CD4-positive, alpha-beta T cell treated with Interferon gamma for 1 hour (primary cell): ENCODE measurements around the gene RNF38.
"Not testable (repeated sequence)": the region's sequence is repeated elsewhere in the genome, so short reads cannot be mapped to it uniquely, and the experiment has no call there.

Experiments
- DNase-seq: peaks from one replicate; pipeline ENCODE4 v3.0.0-alpha.2; 2020

RNF38 gene

DNA sequence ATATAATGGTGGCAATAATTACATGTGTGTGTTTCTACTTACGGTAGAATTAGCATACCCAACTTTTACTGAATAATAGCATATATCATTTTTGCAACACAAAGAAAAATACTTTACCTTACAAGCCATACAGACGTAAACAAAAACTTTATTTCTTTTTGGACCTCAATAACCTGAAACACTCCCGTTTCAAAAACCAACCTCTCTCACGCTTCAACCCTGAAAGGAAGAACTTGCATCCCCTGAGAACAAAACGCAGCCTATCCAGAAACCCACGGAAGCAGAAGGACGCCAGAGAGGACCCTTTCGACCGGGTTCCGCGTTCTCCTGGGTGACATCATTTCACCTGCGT is at the start of gene RNF38:
Gene RNF38, minus strand, starts transcription at position 290 of the 352 bp plus-strand sequence. Its CDS starts 161 bp downstream, at position 129.
- peak; percentile 71 for DNase-seq

DNA sequence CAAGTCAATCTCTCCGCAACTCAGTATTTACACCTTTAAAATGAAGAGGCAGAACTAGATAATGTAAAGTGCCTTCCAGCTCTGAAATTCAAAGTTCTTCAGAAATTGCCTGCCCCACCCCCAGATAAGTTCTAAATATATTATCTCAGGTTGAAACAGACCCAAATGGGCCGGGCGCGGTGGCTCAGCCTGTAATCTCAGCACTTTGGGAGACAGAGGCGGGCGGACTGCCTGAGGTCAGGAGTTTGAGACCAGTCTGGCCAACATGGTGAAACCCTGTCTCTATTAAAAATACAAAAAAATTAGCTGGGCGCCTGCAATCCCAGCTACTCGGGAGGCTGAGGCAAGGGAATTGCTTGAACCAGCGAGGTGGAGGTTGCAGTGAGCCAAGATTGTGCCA is 48.5 kb upstream of the RNF38 start:
- DNase-seq = not testable (repeated sequence)

DNA sequence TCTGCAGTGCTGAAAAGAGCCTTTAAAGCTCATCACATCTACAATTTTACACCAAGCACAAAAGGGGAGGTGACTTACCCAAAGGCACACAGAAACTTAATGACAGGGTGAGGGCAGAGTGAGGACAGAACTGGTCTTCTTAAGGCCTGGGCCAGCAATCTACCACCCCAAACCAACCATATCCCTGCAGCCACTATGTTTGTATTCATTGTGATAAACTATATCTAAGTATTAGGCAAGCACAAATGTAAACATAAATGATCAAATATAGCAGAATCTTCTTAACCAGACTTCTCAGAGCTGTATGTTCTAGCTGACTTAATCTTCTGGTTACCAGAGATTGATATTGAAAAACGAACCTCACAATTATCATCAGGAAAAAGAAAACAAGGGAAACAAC is 47.9 kb upstream of the RNF38 start:
- no peak for DNase-seq

DNA sequence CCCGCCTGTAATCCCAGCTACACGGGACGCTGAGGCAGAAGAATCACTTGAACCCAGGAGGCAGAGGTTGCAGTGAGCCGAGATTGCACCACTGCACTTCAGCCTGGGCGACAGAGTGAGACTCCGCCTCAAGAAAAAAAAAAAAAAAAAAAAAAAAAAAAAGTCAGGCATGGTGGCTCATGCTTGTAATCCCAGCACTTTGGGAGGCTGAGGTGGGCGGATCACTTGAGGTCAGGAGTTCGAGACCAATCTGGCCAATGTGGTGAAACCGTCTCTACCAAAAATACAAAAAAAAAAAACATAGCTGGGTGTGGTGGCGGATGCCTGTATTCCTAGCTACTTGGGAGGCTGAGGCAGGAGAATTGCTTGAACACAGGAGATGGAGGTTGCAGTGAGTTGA is 46.6 kb upstream of the RNF38 start:
- not testable (repeated sequence) for DNase-seq

DNA sequence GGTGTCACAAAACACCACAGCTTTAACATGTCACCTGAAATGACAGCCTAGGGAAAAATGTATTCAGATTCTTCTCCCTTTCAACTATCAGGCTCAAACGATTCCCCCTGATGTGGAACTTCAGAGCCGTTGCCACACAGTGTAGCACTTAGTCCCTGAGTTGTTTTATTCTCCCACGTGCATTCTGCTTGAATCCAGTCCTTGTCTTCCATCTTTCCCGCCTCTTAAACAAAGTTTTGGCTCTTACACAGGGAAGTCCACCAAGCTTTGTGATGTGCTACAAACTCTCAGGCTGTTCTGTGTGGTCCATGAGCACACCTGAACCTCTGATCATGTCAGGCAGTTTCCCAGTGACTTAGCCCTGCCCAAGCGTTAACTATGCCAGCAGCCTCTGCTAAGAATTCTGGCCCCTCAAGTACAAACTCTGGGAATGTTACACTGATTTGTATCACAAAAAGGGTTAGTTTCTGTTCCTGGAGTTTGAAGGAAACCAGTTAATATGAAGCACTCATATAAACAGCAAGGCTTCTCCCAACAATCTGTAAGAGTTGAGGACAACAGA is 45.8 kb upstream of the RNF38 start:
- no peak for DNase-seq

DNA sequence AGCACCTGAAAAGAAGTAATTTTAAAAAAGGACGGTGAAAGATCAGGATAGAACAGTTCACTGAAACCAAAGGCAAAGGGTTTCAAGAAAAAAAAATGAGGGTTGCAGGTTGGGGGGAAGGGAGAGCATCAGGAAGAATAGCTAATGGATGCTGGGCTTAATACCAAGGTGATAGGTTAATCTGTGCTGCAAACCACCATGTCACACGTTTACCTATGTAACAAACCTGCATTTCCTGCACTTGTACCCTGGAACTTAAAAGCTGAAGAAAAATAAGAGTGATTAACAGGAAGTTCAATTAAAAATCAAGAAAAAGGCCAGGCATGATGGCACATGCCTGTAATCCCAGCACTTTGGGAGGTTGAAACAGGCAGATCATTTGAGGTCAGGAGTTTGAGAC is 44.1 kb upstream of the RNF38 start:
- no peak for DNase-seq

DNA sequence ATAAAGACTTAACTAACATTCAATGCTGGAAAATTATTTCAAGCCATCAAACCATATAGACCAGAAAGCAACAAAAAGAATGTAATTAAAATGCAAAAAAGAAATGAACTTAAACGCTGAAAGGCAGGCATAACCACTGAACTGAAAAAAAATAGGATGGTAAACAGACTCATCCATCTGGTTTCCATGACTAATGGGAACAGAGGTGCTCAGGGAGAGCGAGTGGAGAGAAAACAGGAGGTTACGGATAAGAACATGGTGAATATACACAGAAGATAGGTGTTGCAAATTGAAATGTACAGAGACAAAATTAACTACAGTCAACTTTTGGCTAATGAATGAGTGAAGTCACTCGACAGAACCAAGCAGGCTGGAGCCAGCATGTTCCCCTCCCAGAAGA is 43.5 kb upstream of the RNF38 start:
- no peak for DNase-seq

DNA sequence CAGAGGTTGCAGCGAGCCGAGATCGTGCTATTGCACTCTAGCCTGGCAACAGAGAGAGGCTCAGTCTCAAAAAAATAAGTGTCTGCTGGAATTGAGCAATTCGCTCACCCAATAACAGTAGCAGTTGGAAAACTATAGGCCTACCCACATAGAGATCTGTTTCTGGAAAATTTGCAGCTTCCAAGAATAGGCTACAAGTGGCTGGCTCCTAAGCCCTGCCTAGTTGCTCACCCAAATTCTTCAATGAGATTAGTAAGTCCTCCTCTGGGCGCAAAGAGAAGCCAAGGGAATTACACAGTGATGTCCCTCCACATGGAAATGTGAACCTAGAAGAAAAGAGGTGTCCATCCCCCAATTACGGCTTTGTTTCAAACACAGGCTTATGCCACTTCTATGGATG is 42.6 kb upstream of the RNF38 start:
- DNase-seq = no peak

DNA sequence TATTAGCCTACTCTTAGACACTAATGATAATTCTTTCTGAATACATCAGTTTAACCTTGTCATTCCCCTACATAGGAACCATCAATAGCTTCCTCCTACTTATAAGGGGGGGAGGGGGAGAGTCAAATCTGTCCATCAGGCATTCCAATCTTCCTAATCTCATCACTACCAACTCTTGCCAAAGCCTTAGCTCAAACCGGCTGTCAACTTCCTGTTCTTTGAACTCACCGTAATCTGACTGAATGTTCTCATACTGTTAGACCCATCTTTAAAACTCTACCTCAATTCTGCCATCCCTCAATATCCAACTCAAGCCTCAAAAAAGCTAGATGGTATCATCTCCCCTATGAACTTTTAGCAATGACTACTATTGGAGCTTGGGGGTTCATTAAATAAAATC is 41.9 kb upstream of the RNF38 start:
- DNase-seq = no peak

DNA sequence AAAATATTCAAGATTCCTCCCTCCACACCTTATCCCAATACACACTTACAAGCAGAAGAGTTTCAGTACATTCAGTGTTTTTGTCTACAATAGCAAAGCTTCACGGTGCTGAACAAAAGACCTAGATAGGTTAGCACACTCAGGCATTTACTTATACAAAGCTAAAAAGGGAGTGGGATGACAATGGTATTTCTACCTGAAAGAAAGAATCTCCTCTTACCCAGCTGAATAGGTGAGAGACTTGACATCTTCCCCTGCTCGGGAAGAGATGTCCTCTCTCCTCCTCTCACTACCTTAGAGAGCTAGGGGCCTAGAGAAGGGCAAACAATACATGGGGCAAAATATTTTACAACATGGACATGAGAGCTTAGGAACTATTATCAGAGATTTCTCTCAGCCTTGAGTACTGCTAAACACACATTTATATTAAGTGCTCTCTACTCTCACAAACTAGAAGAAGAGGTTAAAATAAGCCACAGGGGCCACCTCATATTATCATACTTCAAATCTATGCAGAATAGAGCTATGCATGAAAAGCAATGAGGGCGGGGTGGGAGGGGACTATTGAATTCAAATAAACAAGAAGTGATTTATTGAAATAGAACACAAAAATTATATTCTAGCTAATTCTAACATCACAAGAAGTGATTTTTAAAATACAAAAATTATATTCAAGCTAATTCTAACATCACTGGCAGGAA is 38.6 kb upstream of the RNF38 start:
- DNase-seq = no peak

DNA sequence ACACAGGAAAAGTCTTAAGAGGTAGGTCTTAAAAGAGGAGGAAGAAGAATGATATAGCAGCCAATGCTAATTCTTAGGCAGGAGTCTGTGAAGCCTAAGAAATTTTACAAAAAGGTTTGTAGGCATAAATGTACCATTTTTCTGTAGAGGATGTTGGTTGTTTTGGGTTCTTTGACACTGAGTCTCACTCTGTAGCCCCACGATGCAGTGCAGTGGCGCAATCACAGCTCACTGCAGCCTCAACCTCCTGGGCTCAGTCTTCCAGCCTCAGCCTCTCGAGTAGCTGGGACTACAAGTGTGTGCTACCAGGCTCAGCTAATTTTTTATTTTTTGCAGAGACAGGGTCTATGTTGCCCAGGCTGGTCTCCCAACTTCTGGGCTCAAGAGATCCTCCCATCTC is 37.7 kb upstream of the RNF38 start:
- no peak for DNase-seq

DNA sequence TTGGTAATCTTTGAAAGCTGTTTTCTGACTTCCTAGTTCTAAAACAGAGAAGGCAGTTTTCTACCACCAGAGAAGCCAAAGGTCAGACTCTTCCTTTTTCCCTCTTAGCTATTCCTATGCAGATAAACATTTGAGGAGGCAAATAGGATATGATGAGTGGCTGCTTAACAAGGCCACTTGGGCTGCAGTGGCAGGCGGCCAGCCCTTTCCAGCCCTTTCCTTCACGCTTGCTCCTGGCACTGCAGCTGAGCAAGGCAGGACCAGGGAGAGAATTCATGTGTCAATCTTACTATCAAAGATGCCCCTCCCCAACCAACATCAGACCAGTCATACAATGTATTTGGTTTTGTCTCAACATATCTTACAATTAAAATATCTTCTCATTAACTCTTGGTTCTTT is 36.8 kb upstream of the RNF38 start:
- no peak for DNase-seq

DNA sequence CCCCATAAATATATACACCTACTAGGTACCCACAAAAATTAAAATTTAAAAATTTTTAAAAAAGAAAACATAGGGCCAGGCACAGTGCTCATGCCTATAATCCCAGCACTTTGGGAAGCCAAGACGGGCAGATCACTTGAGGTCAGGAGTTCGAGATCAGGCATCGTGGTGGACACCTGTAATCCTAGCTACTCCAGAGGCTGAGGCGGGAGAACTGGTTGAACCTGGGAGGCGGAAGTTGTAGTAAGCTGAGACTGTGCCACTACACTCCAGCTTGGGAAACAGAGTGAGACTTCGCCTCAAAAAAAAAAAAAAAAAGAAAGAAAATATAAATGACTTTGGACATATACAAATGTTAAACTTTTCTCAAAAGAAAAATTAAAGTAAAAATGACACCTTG is 33.3 kb upstream of the RNF38 start:
- DNase-seq = no peak

DNA sequence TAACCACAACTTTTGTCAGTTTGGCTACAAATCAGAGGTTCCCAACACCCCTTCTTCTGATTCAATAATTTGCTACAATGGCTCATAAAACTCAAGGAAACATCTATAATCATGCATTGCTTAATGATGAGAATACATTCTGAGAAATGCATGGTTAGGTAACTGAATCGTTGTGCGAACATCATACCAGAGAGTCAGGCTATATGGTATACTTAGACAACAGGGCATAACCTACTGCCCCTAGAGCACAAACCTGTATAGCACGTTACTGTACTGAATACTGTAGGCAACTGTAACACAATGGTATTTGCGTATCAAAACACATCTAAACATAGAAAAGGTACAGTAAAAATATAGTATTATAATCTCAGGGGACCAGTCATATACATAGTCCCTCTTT is 31.0 kb upstream of the RNF38 start:
- DNase-seq = no peak

DNA sequence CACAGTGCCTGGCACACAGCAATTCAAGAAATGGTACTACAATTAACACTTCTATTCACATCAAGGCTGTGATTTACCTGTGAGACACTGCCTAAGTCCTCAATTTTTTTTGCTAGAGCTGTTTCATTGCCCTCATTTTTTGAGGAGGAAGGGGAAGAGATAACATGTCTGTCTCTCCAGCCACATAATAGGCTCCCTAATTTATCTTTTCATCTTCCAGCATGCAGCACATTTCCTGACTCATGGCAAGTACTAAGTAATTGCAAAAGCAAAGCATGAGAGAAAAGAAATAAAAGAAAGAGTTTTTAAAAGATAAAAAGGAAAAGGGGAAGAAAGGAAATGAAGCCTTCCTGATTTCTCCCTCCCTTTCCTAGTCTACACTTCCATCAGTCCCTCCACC is 26.9 kb upstream of the RNF38 start:
- no peak for DNase-seq

DNA sequence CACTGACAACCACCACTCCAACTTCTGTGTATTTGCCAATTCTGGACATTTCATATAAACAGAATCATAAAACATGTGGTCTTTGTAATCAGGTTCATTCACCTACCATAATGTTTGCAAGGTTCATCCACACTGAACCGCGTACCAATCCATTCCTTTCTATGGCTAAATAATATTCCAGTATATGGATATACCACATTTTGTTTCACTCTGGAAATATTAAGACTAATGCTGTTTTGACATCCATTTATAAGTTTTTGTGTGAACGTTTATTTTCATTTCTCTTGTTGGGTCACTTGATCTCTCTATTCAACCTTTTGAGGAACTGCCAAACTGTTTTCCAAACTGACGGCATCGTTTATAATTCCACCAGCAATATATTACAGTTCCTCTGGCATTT is 26.3 kb upstream of the RNF38 start:
- DNase-seq = no peak

DNA sequence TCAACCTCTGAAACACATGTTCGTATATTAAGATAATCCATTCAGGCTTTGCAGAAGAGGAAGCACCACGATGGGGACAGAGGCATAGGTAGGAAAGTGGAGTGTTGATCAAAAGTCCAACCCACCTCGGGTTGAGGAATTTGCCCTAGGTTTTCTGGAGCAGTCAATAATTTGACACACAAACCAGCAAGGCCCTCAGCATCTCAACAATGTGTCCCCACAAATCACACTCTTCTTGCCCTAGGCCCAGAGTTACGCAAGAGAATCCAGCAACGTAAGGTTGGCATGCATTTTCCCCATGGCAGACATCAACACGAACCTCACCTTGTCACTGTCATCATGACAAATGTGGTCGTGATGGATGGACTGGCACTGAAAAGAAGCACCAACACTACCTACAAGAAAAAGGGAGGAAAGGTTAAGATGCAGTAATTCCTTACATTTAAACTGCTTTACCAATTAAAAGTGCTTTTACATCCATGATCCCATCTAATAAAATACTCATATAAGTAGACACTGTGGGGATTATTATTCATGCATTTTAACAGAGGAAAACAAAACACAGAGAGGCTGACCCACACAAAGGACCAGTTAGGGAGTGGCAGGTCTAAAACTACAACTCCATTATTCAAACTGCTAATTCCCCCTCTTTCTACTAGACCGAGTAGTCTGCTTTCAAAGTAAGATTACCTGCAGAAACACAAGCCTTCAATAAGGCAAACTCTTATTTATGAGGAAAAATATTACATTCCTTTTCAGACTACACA is 24.4 kb upstream of the RNF38 start:
- DNase-seq = no peak

DNA sequence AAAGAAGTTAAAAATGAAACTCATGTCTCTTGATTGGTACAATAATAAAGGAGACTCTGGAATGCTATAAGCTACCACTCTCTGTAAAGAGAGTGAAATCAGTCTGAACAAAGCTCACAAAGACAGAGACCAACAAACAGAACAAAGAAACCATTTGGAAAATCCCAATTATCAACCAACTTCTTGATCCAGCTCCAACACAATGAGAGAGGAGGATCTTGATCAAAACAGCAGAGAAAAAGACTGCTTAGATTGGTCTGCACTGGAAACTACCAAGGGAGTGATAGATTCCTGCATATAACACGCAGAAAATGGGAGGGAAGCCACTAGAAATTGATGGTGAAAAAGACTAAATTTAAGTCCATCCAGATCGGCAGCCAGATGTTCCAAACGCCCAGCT is 23.1 kb upstream of the RNF38 start:
- no peak for DNase-seq

DNA sequence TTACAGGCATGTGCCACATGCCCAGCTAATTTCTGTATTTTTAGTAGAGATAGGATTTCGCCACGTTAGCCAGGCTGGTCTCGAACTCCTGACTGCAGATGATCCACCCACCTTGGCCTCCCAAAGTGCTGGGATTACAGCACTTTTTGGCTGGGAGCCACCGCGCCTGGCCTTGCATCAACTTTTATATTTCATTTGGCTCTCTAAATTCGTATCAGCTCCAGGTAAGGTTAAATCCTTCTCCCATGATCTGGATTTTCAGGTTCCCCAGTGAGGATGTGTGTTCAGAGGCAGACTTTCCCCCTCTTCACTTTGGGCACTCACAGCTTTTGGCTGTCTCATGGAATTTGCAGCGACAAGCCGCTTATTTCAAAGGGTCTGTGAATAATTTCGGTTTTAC is 16.8 kb upstream of the RNF38 start:
- DNase-seq = no peak

DNA sequence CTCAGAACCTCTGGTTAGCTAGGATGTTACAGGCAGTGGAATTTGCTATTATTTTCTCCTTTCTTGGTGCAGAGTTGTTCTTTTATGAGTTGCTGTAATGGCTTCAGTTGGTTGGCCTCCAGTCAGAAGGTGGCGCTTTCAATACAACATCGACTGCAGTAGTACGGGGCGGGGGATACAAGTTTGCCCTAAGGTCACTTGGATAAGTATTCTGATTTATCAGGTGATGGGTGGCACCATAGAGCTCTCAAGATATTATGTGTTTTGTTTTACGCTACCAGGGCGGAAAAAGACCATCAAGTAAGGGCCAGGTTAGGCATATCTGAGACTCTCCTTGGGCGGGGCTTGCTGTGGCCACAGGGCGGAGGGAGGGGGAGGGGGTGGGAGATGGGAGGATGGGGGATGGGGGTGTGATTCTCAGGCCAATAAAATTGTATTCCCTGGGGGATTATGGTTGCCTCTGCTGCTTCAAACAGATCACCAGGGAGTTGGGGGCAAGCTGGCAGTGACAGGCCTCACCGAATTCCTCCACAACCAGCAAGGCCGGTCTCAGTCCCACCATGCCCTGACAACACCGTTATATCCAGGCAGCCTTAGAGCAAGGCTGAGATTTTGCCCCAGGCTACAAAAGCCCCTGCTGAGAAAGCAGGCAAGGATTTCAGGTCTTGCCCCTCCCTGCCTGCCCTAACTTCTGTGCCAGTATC is 15.9 kb upstream of the RNF38 start:
- DNase-seq = no peak

DNA sequence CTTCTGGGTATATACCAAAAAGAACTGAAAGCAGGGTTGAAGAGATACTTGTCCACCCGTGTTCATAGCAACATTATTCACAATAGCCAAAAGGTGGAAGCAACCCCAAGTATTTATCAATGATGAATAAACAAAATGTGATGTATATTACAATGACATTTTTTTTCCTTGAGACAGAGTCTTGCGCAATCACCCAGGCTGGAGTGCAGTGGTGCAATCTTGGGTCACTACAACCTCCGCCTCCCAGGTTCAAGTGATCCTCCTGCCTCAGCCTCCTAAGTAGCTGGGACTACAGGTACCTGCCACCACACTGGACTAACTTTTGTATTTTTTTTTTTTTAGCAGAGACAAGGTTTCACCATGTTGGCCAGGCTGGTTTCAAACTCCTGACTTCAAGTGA is 11.3 kb upstream of the RNF38 start:
- not testable (repeated sequence) for DNase-seq

DNA sequence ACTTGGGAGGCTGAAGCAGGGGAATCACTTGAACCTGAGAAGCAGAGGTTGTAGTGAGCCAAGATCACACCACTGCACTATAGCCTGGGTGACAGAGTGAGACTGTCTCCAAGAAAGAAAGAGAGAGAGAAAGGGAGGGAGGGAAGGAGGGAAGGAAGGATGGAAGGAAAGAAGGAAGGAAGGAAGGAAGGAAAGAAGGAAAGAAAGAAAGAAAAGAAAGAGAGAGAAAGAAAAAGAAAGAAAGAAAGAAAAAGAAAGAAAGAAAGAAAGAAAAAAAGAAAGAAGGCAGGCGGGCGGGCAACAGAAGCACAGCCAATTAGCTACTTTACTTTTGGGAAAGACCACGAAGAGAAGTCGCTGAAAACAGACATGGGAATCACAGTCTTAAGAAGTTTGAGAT is 9.0 kb upstream of the RNF38 start:
- not testable (repeated sequence) for DNase-seq

DNA sequence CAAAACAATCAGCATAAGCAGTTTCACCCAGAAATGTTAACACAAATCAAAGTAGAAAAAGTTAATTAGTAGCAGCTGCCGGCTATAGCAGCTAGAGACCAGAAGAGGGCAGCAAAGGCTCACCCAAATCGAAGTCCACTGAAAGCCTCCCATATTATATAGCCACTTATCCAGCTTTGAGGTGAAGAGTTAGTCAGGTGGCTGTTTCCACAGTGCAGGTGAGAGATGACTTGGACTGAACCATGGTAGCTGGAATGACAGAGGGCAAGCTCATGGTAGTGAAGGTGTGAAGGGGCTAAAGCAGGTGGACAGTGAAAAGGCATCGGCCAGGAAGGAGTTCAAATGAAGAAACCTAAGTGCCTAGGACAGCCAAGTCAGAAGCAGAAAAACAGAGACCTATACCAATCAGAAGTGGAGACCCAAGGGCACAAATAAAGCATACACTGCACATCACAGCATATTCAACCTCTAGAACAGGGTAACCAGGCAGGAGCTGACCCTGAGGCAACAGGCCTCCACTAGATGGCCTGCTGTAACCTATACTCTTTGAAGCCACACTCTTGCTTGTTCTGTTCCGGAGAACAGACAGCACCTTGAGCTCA is 7.2 kb upstream of the RNF38 start:
- DNase-seq = peak; percentile 61
